ENCODE results near the gene PKD1L1. TPM values are rescaled to one million over a fixed set of nuclear protein-coding genes. Genes with fewer than 3 reads are reported as not detected.

Gene PKD1L1
- total RNA-seq, 2 experiments from 2014 or later: 0.17 to 0.34 TPM

Other genes with a start within 250 kb of the PKD1L1 start
- gene HUS1, start 31.1 kb upstream of the PKD1L1 start, total RNA-seq: 10 to 100 TPM; 40.6 to 44.9 TPM
- gene SUN3, start 80.6 kb upstream of the PKD1L1 start, total RNA-seq: not detected
- under 1 TPM; 0.14 to 0.40 TPM for gene C7orf57, start 87.1 kb upstream of the PKD1L1 start, total RNA-seq
- 10 to 100 TPM; 50.4 to 55.1 TPM for gene UPP1, start 140.8 kb upstream of the PKD1L1 start, total RNA-seq
- under 1 TPM; 0.06 to 0.17 TPM for gene ABCA13, start 223.0 kb upstream of the PKD1L1 start, total RNA-seq